HG03108 (cell line): Measurements from ENCODE around the gene NFIX.
"Not testable (repeated sequence)": the region's sequence is repeated elsewhere in the genome, so short reads cannot be mapped to it uniquely, and the experiment has no call there.

ENCODE experiments used
- ATAC-seq: cut with Tn5 transposase; IDR thresholded peaks from one replicate; pipeline ENCODE4 v1.9.1; 2021; ENCODE audit warnings: moderate library complexity; ENCODE audit not compliant: unreplicated experiment

The NFIX gene

GRCh38 chr19:12957389-12957952, 37.8 kb upstream of the NFIX start:
- ATAC-seq = not testable (repeated sequence)

GRCh38 chr19:12959481-12959880, 35.8 kb upstream of the NFIX start:
- ATAC-seq = no peak

DNA sequence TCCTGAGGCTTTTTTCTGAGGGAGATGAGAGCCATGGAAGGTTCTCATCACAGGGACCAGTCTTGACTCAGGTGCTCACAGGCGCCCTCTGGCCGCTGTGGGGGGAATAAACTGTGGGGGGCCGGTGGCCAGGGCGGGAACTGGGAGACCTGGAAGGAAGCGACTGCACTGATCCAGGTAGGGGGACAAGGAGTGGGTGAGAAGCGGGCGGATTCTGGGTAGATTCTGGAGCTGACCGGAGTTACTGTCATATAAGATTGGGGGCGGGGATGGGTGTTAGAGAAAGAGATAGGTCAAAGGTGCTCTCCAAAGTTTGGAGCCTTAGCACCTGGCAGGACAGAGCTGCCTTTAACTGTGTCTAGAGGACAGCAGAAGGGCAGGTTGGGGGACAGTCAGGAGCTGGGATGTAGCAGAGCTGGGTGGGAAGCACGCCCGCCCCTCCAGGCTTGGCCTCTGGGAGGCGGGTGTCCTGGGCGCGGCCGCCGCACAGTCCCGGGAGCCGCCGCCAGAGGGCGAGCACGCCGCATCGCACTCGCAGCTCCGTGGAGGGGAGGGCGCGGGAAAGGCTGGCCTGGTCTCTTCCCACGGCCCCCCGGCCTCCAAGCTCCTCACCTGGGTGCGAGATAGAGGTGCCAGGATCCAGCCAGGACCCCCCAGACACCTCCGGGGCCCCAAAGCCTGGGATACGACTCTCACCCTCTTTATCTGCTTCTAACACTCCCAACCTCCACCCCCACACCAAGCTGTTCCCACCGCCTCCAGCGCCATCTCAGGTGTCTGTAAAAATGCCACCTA, 30.1 kb upstream of the NFIX start:
- ATAC-seq = peak; percentile 72

GRCh38 chr19:12965812-12966135, 29.5 kb upstream of the NFIX start:
- no peak for ATAC-seq

- no peak for ATAC-seq
Measured at GRCh38 chr19:12967907-12968306, 27.4 kb upstream of the NFIX start.

DNA sequence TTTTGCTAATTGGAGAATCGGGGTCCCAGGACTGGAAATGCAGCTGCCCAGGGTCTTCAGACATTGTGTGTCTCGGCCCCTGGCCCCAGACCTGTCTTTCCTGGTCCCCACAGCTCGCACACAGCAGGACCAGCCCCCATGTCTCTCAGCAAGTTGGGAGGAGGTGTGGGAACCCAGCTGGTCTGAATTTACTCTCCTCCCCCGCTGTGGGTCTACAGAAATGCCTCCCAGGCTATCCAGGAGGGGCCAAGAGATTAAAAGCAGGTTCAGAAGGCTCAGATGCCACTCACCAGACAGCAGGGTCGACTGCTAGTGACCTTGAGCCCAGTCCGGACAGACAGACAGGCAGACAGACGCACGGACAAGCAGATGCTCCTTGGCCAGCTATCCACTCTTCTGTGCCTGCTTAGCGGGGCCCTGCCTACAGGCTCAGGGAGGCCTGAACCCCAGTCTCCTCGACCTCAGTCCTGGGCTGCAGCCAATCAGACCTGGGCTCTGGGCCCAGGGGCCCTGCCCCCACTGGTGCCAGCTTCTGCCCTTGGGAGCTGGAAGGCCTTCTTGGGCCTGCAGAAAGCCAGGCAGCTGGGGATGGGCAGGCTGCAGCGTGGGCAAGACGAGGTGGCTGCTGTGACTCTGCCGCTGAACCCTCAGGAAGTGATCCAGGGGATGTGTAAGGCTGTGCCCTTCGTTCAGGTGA, 25.8 kb upstream of the NFIX start, which contains the start of gene DAND5:
TSS of gene DAND5 (plus strand) at position 285 of the 697 bp plus-strand sequence. CDS start at position 370, 85 bp downstream.
- no peak for ATAC-seq

GRCh38 chr19:12970070-12970820, 25.0 kb upstream of the NFIX start:
- ATAC-seq = no peak

DNA sequence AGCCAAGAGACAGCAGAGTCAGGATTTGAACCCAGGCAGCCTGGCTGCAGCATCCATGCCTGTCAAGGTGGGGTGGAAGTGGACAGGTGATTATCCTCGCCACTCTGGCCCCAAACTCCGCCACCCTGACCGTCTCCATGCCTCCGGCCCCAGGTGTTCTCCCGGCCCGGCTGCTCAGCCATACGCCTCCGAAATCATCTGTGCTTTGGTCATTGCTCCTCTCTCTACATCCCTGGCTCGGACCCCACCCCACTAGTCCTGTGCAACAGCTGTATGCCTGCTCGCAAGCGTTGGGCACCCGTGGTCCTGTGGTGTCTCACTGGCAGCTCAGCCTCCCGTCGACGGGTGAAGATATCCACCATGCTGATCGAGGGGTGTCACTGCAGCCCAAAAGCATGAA, 22.0 kb upstream of the NFIX start:
- no peak for ATAC-seq

- ATAC-seq = no peak
Measured at GRCh38 chr19:12974301-12975220, 20.7 kb upstream of the NFIX start.

- ATAC-seq = no peak
Measured at GRCh38 chr19:12975221-12975741, 20.0 kb upstream of the NFIX start.

DNA sequence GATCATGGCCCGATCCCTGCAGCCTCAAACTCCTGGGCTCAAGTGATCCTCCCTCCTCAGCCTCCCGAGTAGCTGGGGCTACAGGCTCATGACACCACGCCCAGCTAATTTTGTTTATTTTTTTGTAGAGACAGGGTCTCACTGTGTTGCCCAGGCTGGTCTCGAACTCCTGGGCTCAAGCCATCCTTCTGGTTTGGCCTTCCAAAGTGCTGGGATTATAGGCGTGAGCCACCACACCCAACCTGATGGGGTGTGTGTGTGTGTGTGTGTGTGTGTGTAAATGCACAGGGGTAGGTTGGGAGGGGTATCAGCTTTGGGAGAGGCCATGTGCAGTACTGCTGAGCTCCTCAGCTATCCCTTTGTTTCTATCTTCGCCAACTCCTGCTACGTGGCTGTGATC, 19.2 kb upstream of the NFIX start:
- not testable (repeated sequence) for ATAC-seq

GRCh38 chr19:12979974-12980373, 15.3 kb upstream of the NFIX start:
- ATAC-seq = no peak

DNA sequence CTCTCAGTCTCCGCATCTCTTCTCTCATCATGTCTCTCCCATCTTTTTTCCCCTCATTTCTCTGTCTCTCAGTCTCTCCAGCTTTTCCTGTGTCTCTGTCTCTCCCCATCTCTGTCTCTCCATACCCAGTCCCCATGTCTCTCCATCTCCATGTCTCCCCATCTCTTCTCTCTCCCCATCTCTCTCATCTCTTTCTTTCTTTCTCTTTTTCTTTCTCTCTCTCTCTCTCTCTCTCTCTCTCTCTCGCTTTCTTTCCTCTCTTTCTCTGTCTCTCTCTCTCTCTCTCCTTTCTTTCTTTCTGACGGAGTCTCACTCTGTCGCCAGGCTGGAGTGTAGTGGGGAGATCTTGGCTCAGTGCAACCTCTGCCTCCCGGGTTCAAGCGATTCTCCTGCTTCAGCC, 12.6 kb upstream of the NFIX start:
- no peak for ATAC-seq

DNA sequence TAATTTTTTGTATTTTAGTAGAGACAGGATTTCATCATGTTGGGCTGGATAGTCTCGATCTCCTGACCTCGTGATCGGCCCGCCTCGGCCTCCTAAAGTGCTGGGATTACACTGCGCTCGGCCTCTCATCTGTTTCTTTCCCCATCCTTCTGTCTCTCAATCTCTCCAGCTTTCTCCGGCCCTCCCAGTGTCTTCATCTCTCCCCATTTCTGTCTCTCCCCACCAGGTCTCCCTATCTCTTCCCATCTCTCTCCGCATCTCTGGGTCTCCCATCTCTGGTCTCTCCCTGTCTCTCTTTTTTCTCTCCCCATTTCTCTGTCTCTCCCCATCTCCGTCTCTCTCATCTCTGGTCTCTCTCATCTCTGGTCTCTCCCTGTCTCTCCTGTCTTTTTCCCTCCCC, 12.2 kb upstream of the NFIX start:
- ATAC-seq = no peak

GRCh38 chr19:12983542-12984142, 11.6 kb upstream of the NFIX start:
- no peak for ATAC-seq

- no peak for ATAC-seq
Measured at GRCh38 chr19:12984143-12984627, 11.1 kb upstream of the NFIX start.

DNA sequence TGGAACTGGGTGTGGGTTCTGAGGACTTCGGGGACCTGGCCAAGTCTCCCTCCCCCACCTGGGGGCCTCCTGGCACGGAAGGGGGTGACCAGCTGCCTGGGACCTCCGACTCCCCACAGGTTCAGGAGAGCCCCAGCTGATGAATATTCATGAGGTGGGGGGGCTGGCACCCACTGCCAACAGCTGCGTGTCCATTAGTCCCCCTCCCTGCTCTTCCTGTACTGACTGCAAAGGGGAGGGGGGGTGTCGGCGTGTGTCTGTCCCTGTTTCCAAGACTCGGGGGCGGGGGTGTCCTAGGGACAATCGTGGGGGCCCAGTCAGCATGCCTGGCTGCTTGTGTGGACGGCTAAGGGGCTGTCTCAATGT, 10.6 kb upstream of the NFIX start:
- no peak for ATAC-seq

DNA sequence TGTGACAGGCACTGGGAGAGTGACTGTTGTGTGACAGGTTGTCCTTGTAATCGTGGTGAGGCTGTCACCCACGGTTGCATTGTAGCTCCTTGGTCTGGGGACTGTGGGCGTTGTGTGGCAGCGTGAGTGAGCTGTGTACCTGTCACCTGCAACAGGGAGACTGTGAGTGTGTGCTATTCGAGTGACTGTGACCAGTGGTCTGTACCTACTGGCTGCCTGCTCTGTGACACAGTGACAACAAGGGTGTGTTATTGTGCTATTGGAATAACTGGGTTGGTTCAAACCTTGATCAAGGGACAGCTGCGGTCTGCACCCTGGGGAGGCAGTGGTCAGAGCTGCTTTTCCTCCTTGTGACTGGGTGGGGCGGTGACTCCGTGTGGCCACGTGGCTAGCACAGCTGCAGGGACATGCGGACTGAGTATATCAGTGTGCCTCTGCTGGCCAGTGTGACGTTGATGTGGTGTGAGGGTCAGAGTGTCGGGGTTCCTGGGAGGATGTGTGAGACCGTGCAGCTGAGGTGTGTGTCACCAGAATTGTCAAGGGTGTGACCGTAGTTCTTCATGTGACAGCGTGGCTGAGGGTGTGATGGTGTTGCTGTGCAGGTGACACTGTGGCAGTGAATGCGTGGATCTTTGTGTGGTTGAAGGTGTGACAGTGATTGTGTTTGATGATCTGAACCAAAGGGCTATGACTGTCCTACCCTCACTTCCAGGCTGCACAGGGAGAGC, 10.1 kb upstream of the NFIX start:
- ATAC-seq = no peak

- ATAC-seq = no peak
Measured at GRCh38 chr19:12986726-12987125, 8.5 kb upstream of the NFIX start.
